Stimulated activated CD4-positive, alpha-beta T cell treated with anti-CD3 and anti-CD28 coated beads, Interleukin-2, amount 100 ng/mL, for 48 hours (primary cell): ENCODE data around the gene GLMN.

Source experiments
- DNase-seq, 2 donors: peaks; one replicate each; pipeline ENCODE4 v3.0.0-alpha.2; 2020

The GLMN gene, protein sequence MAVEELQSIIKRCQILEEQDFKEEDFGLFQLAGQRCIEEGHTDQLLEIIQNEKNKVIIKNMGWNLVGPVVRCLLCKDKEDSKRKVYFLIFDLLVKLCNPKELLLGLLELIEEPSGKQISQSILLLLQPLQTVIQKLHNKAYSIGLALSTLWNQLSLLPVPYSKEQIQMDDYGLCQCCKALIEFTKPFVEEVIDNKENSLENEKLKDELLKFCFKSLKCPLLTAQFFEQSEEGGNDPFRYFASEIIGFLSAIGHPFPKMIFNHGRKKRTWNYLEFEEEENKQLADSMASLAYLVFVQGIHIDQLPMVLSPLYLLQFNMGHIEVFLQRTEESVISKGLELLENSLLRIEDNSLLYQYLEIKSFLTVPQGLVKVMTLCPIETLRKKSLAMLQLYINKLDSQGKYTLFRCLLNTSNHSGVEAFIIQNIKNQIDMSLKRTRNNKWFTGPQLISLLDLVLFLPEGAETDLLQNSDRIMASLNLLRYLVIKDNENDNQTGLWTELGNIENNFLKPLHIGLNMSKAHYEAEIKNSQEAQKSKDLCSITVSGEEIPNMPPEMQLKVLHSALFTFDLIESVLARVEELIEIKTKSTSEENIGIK

GRCh38 chr1:92298573-92299476, at the start of gene GLMN, which contains the start of gene RPAP2:
Gene GLMN (minus strand): TSS chr1:92298987. CDS start chr1:92297999, 988 bp downstream.
Gene RPAP2 (plus strand): TSS chr1:92299059. CDS start chr1:92299074, 15 bp downstream.
- DNase-seq: peak; percentile 61 to 69

- no peak for DNase-seq
Observed at GRCh38 chr1:92346866-92347640, 48.3 kb upstream of the GLMN start.

DNA sequence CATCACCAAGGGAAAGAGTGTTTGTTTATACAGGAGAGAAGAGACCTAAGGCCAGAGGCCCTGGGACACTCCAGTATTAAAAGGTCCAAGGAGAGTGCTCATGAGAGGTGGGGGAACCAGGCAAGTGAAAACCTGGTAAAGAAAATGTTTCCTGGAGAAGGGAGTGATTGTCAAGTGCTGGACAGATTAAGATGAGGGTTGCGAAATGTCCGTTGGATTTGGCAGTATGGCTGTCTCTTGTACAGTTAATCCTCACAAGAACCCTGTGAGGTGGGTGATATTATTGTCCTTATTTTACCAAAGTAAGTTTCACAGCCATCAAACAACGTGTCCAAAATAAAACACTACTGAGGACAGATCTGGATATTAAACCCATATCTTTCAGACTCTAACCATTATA, 44.3 kb upstream of the GLMN start:
- DNase-seq: no peak

- no peak for DNase-seq
Observed at GRCh38 chr1:92342401-92342800, 43.6 kb upstream of the GLMN start.

DNA sequence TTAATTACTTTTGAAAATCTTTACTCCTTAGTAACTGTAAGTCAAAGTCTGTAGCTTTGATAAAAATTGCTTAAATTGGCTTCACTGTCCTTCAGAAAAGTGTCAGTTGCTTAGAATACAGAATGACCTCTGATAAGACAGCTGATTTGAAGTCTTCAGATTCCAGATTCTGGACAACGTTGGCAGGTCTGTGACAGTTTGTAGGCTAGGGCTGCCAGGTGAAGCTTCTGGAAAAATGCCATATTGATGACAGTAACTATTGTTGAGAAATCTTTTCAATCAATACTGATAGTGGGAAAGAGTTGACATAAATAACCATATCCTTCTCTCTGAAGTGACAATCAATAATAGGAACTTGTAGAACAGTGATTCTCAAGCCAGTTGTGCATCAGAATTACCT, 41.4 kb upstream of the GLMN start:
- no peak for DNase-seq

DNA sequence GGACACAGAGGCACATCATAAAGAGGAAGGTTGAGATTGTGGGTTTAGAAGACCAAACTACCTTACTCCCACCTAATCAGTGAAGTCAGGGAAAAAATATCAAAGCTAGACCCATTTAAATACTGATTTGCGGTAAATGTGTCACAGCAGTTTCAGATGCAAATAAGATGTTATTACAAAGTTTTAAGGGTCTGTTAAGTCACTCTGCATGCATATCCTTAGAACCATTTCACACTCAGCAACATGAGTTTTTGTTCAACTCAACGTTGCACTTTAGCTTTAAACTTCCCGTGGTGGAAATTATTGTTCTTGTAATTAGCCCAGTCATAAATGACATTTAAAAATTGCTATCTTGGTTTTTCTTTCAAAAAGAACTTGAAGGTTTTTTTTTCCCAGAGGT, 34.9 kb upstream of the GLMN start:
- no peak for DNase-seq

GRCh38 chr1:92329347-92330129, 30.8 kb upstream of the GLMN start:
- no peak for DNase-seq

GRCh38 chr1:92327794-92328193, 29.0 kb upstream of the GLMN start:
- DNase-seq: no peak

DNA sequence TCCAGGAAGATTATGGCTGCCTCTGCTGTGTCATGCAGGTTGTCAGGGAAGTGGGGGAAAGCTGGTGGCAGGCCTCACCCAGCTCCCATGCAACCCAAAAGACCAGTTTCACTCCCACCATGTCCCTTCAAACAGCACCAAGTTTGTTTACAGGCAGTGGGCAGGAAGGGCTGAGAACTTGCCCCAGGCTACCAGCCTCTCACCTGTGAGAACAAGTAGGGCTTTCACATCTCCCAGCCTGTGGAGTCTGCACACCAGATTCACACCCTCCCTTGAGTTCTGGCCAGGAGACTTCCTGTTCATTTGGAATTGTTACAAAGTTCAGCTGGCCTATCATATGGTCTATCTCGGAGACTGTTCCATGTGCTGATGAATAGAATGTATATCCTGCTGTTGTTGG, 27.9 kb upstream of the GLMN start:
- DNase-seq: no peak

GRCh38 chr1:92324784-92325183, 26.0 kb upstream of the GLMN start:
- no peak for DNase-seq

DNA sequence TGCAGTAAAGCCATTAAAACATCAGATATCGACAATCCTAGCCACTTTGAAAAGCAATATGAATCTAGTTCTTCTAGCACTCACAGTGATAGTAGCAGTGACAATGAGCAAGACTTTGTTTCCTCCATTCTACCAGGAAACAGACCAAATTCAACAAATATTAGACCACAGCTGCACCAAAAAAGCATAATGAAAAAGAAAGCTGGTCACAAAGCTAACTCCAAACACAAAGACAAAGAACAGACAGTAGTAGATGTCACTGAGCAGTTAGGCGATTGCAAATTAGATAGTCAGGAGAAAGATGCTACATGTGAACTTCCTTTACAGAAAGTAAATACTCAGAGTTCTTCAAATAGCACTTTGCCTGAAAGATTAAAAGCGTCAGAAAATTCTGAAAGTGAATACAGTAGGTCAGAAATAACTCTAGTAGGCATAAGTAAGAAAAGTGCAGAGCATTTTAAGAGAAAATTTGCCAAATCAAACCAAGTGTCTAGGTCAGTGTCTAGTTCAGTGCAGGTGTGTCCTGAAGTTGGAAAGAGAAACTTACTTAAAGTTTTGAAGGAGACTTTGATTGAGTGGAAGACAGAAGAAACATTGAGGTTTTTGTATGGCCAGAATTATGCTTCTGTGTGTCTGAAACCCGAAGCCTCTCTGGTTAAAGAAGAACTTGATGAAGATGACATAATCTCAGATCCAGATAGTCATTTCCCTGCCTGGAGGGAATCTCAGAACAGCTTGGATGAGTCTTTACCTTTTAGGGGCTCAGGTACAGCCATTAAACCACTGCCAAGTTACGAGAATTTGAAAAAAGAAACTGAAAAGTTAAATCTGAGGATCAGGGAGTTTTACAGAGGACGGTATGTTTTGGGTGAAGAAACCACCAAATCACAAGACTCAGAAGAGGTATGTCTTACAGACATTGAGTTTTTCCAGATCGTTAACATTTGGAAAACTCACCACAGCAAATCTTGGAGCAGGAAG, 25.0 kb upstream of the GLMN start:
- no peak for DNase-seq

- DNase-seq: no peak
Observed at GRCh38 chr1:92317836-92318493, 19.2 kb upstream of the GLMN start.

DNA sequence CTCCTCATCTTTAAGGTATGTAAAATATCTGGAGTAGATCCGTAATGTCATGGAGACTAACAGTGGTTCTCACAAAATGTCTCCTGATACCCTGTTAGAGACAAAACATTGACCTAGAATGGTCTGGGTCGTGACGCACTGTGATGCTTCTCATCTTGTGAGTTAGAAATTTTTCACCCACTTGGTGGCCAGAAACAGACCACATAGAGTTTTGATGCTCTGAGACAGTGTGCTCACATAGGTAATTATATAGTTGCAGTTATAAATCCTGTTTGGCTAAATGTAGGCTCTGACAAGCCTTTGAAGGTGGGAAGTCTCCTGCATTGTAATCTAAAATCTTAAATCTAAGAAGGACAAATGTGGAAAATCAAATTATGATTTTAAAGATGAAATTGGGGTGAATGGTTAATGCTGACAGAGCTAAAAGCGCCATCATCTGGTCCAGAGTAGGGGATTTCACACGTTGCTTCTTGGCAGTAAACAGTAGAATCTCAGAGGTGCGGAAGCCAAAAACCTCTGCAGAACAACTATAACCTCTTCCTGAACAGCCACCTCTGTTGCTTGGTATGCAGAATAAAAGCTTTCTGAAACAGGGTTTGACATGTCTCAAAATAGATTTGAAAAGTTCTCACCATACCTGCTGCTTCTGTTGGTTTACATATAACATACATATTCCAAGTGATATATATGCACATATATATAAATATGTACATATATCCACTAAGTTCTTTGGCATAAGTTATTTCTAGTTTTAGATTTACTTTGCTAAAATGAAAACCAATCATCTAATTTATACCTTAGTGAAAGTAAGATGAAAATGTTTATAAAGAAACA, 17.2 kb upstream of the GLMN start:
- peak in 1 of 2 donors; percentile 16 for DNase-seq

GRCh38 chr1:92314024-92314423, 15.2 kb upstream of the GLMN start:
- DNase-seq: no peak

- DNase-seq: no peak
Observed at GRCh38 chr1:92310185-92310597, 11.4 kb upstream of the GLMN start.

- no peak for DNase-seq
Observed at GRCh38 chr1:92307980-92308379, 9.2 kb upstream of the GLMN start.

GRCh38 chr1:92306020-92306419, 7.2 kb upstream of the GLMN start:
- DNase-seq: no peak

DNA sequence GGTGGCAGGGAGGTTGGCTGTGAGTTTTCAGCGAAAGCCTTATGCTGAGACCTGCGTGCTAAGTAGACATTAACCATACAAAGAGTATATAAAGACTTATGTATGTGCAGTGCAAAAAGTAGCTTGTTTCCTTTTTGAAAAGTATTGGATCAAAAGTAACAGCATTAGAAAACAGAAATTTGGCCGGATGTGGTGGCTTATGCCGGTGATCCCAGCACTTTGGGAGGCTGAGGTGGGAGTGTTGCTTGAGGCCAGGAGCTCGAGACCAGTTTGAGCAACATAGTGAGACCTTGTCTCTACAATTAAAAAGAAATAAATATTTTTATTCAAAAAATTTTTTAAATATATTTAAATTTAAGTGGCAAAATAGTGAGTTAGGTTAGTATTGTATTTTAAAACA, 2.2 kb upstream of the GLMN start:
- DNase-seq: no peak
